ENCODE data around the gene MAN2A2.
"Not testable (repeated sequence)": the region's sequence is repeated elsewhere in the genome, so short reads cannot be mapped to it uniquely, and the experiment has no call there.

MAN2A2 gene

GRCh38 chr15:90884719-90885431 is 18.2 kb upstream of the MAN2A2 start:
- DNase-seq: peak; percentile 50 to 56

GRCh38 chr15:90885432-90886290 is 17.4 kb upstream of the MAN2A2 start:
- DNase-seq: peak; percentile 89 to 90

DNA sequence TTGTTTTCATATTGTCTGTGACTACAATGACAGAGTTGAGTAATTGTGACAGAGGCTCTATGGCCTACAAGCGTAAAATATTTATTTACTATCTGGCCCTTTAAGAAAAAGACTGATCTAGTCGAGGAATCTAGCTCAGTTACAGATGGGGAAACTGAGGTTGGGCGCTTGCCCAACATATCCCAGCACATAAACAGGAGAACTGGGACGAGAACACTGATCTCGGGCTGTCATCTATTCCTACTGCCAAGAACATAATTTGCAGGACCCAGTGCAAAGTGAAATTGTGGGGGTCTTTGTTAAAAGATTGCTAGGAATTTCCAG is 16.8 kb upstream of the MAN2A2 start:
- DNase-seq: no peak

DNA sequence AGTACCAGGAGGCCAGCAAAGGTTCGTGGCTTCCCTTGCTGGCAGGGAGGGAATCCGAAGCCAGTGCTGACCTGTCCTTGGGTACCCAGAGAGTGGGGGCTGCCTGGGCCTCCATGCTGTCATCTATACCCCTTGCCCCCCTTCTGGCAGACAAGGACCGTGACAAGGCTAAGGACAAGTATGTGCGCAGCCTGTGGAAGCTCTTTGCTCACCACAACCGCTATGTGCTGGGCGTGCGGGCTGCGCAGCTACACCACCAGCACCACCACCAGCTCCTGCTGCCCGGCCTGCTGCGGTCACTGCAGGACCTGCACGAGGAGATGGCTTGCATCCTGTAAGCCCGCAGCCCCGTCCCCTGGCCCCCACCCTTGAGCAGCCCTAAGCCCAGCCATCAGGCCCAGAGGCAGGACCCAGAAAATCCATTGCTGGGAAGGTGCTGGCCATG is 16.0 kb upstream of the MAN2A2 start:
- DNase-seq: no peak

DNA sequence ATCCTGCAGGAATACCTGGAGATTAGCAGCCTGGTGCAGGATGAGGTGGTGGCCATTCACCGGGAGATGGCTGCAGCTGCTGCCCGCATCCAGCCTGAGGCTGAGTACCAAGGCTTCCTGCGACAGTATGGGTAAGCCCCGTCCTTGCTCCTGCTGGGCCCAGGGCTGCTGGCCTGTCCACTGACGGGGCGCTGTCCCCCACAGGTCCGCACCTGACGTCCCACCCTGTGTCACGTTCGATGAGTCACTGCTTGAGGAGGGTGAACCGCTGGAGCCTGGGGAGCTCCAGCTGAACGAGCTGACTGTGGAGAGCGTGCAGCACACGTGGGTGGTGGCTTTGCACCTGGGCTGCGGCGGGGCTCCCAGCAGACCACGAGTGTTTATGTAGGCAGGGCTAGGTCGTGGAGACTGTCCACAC is 13.8 kb upstream of the MAN2A2 start:
- DNase-seq: no peak

DNA sequence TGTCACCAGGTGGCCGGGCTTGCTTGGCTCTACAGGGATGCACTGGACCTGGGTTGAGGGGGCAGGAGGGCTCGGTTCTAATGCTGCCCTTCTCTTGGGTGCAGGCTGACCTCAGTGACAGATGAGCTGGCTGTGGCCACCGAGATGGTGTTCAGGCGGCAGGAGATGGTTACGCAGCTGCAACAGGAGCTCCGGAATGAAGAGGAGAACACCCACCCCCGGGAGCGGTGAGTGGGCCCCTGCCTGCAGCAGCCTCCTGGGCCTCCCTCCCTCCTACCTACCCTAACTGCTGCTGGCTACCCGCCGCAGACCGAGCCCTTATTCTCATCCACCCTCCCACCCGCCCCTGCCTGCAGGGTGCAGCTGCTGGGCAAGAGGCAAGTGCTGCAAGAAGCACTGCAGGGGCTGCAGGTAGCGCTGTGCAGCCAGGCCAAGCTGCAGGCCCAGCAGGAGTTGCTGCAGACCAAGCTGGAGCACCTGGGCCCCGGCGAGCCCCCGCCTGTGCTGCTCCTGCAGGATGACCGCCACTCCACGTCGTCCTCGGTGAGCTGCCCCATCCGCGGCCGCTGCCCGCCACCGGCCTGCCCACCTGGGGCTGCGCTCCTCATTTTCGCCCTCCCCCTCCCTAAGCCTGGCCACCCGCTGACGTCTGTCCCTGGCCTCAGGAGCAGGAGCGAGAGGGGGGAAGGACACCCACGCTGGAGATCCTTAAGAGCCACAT is 13.2 kb upstream of the MAN2A2 start:
- DNase-seq: no peak

DNA sequence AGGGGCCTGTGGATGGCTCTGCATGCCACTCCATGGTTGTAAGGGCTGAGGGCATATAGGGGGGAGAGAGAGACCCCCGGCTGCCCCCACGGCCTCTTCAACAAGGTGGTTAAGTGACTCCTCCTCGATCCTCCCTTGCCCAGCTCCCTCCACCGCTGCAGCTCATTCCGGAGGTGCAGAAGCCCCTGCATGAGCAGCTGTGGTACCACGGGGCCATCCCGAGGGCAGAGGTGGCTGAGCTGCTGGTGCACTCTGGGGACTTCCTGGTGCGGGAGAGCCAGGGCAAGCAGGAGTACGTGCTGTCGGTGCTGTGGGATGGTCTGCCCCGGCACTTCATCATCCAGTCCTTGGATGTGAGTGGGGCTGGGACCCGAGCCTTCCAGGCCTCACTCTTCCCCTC is 12.3 kb upstream of the MAN2A2 start:
- no peak for DNase-seq

GRCh38 chr15:90891346-90891949 is 11.7 kb upstream of the MAN2A2 start:
- no peak for DNase-seq

DNA sequence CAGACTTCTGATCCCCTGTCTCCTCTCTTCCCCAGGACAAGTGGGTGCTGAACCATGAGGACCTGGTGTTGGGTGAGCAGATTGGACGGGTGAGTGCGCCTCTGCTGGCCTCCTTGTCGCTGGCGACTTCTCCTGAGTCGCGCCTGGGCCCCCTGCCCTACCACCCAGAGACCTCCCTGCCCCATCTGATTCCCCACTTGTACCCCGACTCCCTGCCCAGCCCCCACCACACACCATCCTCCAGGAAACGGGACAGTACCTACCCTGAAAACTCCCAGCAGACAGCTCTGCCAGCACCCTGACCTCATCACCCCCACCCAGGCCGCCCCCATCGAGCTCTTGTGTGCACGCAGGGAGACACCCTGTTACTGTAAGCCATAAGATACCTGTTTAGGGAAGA is 11.1 kb upstream of the MAN2A2 start:
- DNase-seq: no peak

- no peak for DNase-seq
Observed at GRCh38 chr15:90892498-90893174, 10.5 kb upstream of the MAN2A2 start.

- DNase-seq: no peak
Observed at GRCh38 chr15:90893175-90894090, 9.7 kb upstream of the MAN2A2 start.

DNA sequence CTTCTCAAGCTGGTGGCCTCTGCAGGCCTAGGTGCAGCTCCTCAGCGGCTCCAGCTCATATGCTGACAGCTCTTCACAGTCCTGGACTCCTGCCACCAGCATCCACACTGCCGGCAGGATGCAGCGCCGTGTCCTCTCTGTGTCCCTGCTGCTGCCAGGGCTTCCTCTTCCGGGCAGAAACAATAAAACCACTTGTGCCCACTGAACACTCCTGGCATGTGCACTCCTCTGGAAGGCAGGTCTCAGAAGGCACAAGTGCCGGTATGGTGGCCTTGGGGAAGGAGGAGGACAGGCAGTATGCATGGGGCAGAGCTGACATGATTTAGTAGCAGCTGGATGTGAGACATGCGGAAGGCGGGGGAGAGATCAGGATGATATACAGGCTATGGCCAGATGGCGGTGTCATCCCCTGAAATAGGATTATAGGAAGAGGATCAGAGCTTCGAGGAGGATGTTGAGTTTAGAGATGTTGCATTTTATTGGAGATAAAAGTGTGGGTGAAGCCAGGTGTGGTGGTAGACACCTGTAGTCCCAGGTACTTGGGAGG is 7.5 kb upstream of the MAN2A2 start:
- DNase-seq: no peak

DNA sequence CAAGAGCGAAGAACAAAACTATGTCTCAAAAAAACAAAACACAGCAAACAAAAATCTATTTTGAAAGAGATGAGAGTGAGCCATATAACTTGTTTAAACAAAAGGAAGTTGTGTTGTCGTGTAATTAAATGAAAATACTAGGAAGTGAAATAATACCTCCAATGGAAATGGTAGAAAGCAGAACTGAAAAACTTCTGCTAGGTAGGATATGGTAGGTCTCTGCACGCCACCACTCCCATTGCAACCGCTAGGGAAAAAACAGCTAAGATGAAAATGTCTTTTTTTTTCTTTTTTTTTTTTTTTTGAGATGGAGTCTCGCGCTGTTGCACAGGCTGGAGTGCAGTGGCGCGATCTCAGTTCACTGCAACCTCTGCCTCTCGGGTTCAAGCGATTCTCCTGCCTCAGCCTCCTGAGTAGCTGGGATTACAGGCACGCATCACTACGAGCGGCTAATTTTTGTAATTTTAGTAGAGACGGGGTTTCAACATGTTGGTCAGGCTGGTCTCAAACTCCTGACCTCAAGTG is 5.9 kb upstream of the MAN2A2 start:
- DNase-seq: not testable (repeated sequence)

GRCh38 chr15:90901175-90902039 is 1.7 kb upstream of the MAN2A2 start:
- no peak for DNase-seq

DNA sequence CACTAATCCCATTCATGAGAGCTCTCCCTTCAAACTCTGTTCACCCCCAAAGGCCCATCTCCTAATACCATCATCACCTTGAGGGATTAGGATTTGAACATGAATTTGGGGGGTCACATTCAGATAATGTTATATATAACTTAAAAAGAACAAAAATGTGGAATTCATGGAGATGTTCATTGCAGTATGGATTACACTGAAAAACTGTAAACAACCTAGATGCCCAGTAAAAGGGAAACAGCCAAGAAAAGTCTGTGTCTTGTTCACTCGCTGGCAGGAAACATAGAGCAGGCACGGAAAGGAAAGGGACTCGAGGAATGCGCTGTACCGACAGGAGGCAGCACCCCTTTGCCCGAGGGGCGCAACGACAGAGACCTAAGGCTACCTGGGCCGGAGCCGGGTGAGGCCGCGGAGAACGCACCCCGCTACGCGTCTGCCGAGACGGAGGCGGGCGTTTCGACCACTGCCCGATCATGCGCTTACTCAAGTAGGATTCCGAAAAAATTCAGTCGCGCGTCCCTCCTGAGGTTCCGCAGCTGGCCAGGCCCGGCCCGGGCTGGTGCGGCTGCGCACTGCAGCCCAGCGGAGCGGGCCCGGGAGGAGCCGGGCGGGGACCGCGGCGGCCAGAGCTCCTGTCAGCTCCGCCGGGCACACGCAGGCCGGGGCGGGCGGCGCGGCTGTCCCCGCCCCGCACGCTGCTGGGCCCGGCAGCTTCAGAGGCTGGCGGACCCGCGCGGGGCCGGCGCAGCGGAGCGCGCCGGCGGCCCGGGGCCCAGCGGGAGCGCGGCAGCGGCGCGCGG is 862 bp upstream of the MAN2A2 start:
- peak; percentile 82 to 86 for DNase-seq

GRCh38 chr15:90903733-90904536 is 833 bp downstream of the MAN2A2 start:
- DNase-seq: no peak

DNA sequence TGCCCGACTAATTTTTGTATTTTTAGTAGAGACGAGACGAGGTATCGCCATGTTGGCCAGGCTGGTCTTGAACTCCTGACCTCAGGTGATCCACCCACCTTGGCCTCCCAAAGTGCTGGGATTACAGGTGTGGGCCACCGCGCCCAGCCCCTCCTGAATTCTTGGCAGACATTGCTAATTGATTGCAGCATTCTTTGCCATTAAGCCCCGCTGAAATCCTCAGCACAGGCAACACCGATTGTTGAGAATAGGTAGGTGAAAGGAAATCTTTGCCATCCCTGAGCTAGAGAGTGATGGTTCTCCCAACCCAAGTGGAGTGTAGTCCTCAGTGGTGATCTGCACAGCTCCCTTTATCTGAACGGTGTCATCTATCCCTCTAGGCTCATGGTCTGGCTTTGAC is 1.6 kb downstream of the MAN2A2 start:
- no peak for DNase-seq

Measured in activated T-cell treated with anti-CD3 and anti-CD28 coated beads, Interleukin-2, amount 50 U/mL, for 48 hours (primary cell).